HuH-7 (cell line): Measurements from ENCODE around the gene IZUMO4.

ENCODE experiments used
- DNase-seq: peaks from one replicate; pipeline ENCODE4 v3.0.0; 2011; ENCODE audit warnings: low spot score

Gene IZUMO4

DNA sequence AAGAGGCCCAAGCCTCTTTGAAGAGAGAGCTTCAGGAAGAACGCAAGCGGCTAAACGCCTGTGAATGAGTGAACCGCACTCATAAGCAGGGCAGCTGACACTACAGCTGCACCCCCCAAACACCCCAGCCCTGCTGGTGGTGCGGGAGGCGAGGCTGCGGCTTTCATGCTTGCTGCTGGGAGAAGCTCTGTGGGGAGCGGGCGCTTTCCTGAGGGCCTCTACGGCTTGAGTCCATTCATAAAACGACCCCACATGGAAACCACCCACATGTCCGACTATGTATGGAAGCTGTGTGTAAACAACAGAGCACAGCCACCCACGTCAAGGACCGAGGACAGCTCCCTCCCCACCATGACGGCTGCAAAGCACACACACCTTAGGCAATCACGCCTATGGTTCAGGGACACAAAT lies 49.1 kb downstream of the IZUMO4 start:
- DNase-seq = no peak

GRCh38 chr19:2148482-2149135 lies 51.9 kb downstream of the IZUMO4 start:
- no peak for DNase-seq
